ENCODE measurements around the gene GLS2. TPM values are rescaled to one million over a fixed set of nuclear protein-coding genes. Genes with fewer than 3 reads are reported as not detected.

Gene GLS2
- total RNA-seq, 4 donors from 2014 or later = 4.3 to 12.6 (median 6.8) TPM

- no peak for TF ChIP-seq CTCF (IDR thresholded peaks at IDR 0.05)
- TF ChIP-seq POLR2A (IDR thresholded peaks at IDR 0.05) = no peak
- H3K4me3 ChIP-seq (ENCODE audit: low read depth, poor library complexity, severe bottlenecking) = no peak overlapping the region
- DNase-seq (ENCODE audit: low spot score in 2 of 2) = no peak
- intact Hi-C loops (cut with DNase I; ENCODE audit: low total_unique reads) = no loop called here
- WGBS, 2 donors = 93 to 97% methylated on average over 6 of the region's 6 CpGs
These were observed 53.1 kb downstream of the GLS2 start for GRCh38 chr12:56434828-56435227.

- intact Hi-C loops (cut with DNase I; ENCODE audit: low total_unique reads) = no loop called here
- 96 to 99% methylated on average over 3 of the region's 3 CpGs for WGBS, 2 donors
- DNase-seq (ENCODE audit: low spot score in 2 of 2) = no peak
- H3K4me3 ChIP-seq (ENCODE audit: low read depth, poor library complexity, severe bottlenecking) = no peak overlapping the region
- TF ChIP-seq POLR2A (IDR thresholded peaks at IDR 0.05) (no peak), CTCF (IDR thresholded peaks at IDR 0.05) (no peak)
These were observed 56.1 kb downstream of the GLS2 start for GRCh38 chr12:56431850-56432249.

- intact Hi-C loops (cut with DNase I; ENCODE audit: low total_unique reads) = no loop called here
- 97 to 99% methylated on average over 11 of the region's 11 CpGs for WGBS, 2 donors
- DNase-seq (ENCODE audit: low spot score in 2 of 2) = no peak
- TF ChIP-seq POLR2A (IDR thresholded peaks at IDR 0.05) (no peak), CTCF (IDR thresholded peaks at IDR 0.05) (no peak)
- H3K4me3 ChIP-seq (ENCODE audit: low read depth, poor library complexity, severe bottlenecking) = no peak overlapping the region
These were observed 56.7 kb downstream of the GLS2 start for GRCh38 chr12:56431288-56431687.

GRCh38 chr12:56425940-56426438 lies 62.0 kb downstream of the GLS2 start:
- WGBS, 2 donors = 60 to 61% methylated on average over 3 of the region's 3 CpGs
- no peak for TF ChIP-seq CTCF (IDR thresholded peaks at IDR 0.05)
- TF ChIP-seq POLR2A (IDR thresholded peaks at IDR 0.05) = no peak
- intact Hi-C loops (cut with DNase I; ENCODE audit: low total_unique reads) = no loop called here
- DNase-seq (ENCODE audit: low spot score in 2 of 2) = no peak
- H3K4me3 ChIP-seq (ENCODE audit: low read depth, poor library complexity, severe bottlenecking) = no peak overlapping the region

GRCh38 chr12:56425193-56425592 lies 62.8 kb downstream of the GLS2 start:
- WGBS, 2 donors = 81 to 85% methylated on average over 1 of the region's 1 CpG
- DNase-seq (ENCODE audit: low spot score in 2 of 2) = no peak
- TF ChIP-seq CTCF (IDR thresholded peaks at IDR 0.05) (no peak), POLR2A (IDR thresholded peaks at IDR 0.05) (no peak)
- intact Hi-C loops (cut with DNase I; ENCODE audit: low total_unique reads) = no loop called here
- no peak overlapping the region for H3K4me3 ChIP-seq (ENCODE audit: low read depth, poor library complexity, severe bottlenecking)

Other genes with a start within 250 kb of the GLS2 start
- 10 to 100 TPM; 15.6 to 22.3 (median 18.7) TPM for gene ANKRD52, start 229.8 kb downstream of the GLS2 start, total RNA-seq
- 10 to 100 TPM in 1 of 4 donors, 1 to 10 TPM in 3; 2.8 to 11.0 (median 5.8) TPM for gene COQ10A, start 221.2 kb downstream of the GLS2 start, total RNA-seq
- gene CS, start 187.8 kb downstream of the GLS2 start, total RNA-seq = 100 to 1,000 TPM; 118 to 156 (median 150) TPM
- 10 to 100 TPM; 23.3 to 40.9 (median 37.7) TPM for gene CNPY2, start 172.2 kb downstream of the GLS2 start, total RNA-seq
- gene PAN2, start 154.2 kb downstream of the GLS2 start, total RNA-seq = 10 to 100 TPM; 24.2 to 60.1 (median 28.9) TPM
- gene IL23A, start 149.3 kb downstream of the GLS2 start, total RNA-seq = under 1 TPM in 1 of 4 donors, not detected in 3; 0.45 TPM
- 10 to 100 TPM; 60.8 to 98.4 (median 92.5) TPM for gene STAT2, start 128.1 kb downstream of the GLS2 start, total RNA-seq
- gene APOF, start 125.3 kb downstream of the GLS2 start, total RNA-seq = not detected
- 1 to 10 TPM; 2.9 to 6.5 (median 3.7) TPM for gene TIMELESS, start 38.7 kb downstream of the GLS2 start, total RNA-seq
- not detected for gene MIP, start 33.5 kb downstream of the GLS2 start, total RNA-seq
- gene SPRYD4, start 19.6 kb downstream of the GLS2 start, total RNA-seq = 1 to 10 TPM; 1.3 to 2.3 (median 2.1) TPM
- gene RBMS2, start 33.7 kb upstream of the GLS2 start, total RNA-seq = 10 to 100 TPM; 12.7 to 14.9 (median 13.7) TPM
- 100 to 1,000 TPM in 2 of 4 donors, 10 to 100 TPM in 2; 64.8 to 141 (median 107) TPM for gene BAZ2A, start 142.2 kb upstream of the GLS2 start, total RNA-seq
- 100 to 1,000 TPM; 360 to 457 (median 395) TPM for gene ATP5F1B, start 157.8 kb upstream of the GLS2 start, total RNA-seq
- 10 to 100 TPM; 57.0 to 73.7 (median 62.3) TPM for gene PTGES3, start 200.1 kb upstream of the GLS2 start, total RNA-seq
- 1,000 to 10,000 TPM; 1,502 to 2,024 (median 1,825) TPM for gene NACA, start 237.1 kb upstream of the GLS2 start, total RNA-seq